Left lobe of liver (tissue), 2 donors: ENCODE results near the gene PSMD12. TPM values are rescaled to one million over a fixed set of nuclear protein-coding genes. Genes with fewer than 3 reads are reported as not detected.
"Not testable (repeated sequence)": the region's sequence is repeated elsewhere in the genome, so short reads cannot be mapped to it uniquely, and the experiment has no call there.

Source experiments
- ATAC-seq: fragments of 200-7000 bp; cut with Tn5 transposase; one replicate; pipeline ENCODE4 v1.9.1; 2020; ENCODE audit warnings: mild to moderate bottlenecking, moderate library complexity
- DNase-seq: peaks from one replicate; pipeline ENCODE4 v3.0.0-alpha.2; 2020; ENCODE audit warnings: low spot score
- total RNA-seq: library from RNA; stranded (reverse); gene quantifications from one replicate; pipeline ENCODE4 v1.2.1, GENCODE V29; 2021
- donor health status: DM: no; HTN: no; CAD: no; lungs with moderate emphysema.
- donor health status: DM: no; HTN: yes; CAD: no.

PSMD12 gene
- total RNA-seq, 1 donor from 2014 or later: 28.1 TPM

GRCh38 chr17:67316781-67317180 lies 49.6 kb downstream of the PSMD12 start:
- no peak for DNase-seq
- ATAC-seq: no peak

- DNase-seq: no peak
- ATAC-seq: no peak
Measured at GRCh38 chr17:67315865-67316264, 50.5 kb downstream of the PSMD12 start.

- ATAC-seq: peak; percentile 52
Measured at GRCh38 chr17:67312265-67312664, 54.1 kb downstream of the PSMD12 start.

GRCh38 chr17:67311575-67311974 lies 54.8 kb downstream of the PSMD12 start:
- ATAC-seq (no peak), DNase-seq (no peak)

More at GRCh38 chr17:67312265-67312664, 54.1 kb downstream of the PSMD12 start:
- no peak for DNase-seq

- DNase-seq (no peak), ATAC-seq (no peak)
Measured at GRCh38 chr17:67310406-67310805, 56.0 kb downstream of the PSMD12 start.

- DNase-seq, ATAC-seq: not testable (repeated sequence)
Measured at GRCh38 chr17:67305446-67306235, 60.7 kb downstream of the PSMD12 start.

- ATAC-seq (no peak), DNase-seq (no peak)
Measured at GRCh38 chr17:67297454-67297960, 68.9 kb downstream of the PSMD12 start.

- ATAC-seq (no peak), DNase-seq (no peak)
Measured at GRCh38 chr17:67294451-67295199, 71.8 kb downstream of the PSMD12 start.

- ATAC-seq (peak; percentile 89), DNase-seq (peak; percentile 75)
Measured at GRCh38 chr17:67293251-67294203, 72.8 kb downstream of the PSMD12 start.

- DNase-seq: no peak
- ATAC-seq: no peak
Measured at GRCh38 chr17:67290711-67291291, 75.6 kb downstream of the PSMD12 start.

GRCh38 chr17:67290244-67290643 lies 76.1 kb downstream of the PSMD12 start:
- ATAC-seq (no peak), DNase-seq (no peak)

- DNase-seq: peak; percentile 84
- ATAC-seq: peak; percentile 87
Measured at GRCh38 chr17:67289181-67289876, 77.0 kb downstream of the PSMD12 start.

Other genes starting within 250 kb of the PSMD12 start
- gene HELZ, start 121.4 kb downstream of the PSMD12 start, total RNA-seq: 31.7 TPM
- gene PITPNC1, start 10.7 kb upstream of the PSMD12 start, total RNA-seq: 13.1 TPM